ENCODE results near the gene MAP1S. TPM values are rescaled to one million over a fixed set of nuclear protein-coding genes. Genes with fewer than 3 reads are reported as not detected.
A peak's percentile ranks its signal among the peaks of the same experiment; 100 is the strongest.

Gene MAP1S
- total and polyA plus RNA-seq, 2 of the 13 experiments (the other 11 are each of a cell fraction or from before 2014, with no cell fraction given) = 3.8 to 7.3 TPM

DNA sequence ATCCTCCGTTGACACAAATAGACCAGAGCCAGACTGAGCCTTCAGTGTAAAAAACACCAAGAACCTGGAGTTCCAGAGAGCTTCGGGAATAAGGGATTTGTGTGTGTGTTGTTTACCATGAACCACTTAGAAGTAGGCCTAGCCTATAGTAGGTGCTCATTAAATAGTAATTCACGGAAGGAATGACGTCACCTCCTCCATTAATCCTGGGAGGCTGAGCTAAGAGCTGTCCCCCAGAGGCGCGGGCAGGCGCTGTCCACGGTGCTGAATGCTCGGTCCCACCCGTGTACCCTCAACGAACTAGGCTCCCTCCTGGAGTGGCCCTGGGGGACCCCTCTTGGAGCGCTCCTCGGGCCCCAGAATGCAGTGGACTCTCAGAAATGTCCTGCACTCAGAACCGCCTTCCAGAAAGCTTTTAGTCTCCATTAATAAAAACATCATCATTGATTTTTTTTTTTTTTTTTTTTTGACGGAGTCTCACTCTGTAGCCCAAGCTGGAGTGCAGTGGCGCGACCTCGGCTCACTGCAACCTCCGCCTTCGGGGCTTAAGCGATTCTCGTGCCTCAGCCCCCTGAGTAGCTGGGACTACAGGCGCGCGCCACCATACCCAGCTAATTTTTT, 37.7 kb upstream of the MAP1S start (continued):
- TF ChIP-seq, protein P1, sequence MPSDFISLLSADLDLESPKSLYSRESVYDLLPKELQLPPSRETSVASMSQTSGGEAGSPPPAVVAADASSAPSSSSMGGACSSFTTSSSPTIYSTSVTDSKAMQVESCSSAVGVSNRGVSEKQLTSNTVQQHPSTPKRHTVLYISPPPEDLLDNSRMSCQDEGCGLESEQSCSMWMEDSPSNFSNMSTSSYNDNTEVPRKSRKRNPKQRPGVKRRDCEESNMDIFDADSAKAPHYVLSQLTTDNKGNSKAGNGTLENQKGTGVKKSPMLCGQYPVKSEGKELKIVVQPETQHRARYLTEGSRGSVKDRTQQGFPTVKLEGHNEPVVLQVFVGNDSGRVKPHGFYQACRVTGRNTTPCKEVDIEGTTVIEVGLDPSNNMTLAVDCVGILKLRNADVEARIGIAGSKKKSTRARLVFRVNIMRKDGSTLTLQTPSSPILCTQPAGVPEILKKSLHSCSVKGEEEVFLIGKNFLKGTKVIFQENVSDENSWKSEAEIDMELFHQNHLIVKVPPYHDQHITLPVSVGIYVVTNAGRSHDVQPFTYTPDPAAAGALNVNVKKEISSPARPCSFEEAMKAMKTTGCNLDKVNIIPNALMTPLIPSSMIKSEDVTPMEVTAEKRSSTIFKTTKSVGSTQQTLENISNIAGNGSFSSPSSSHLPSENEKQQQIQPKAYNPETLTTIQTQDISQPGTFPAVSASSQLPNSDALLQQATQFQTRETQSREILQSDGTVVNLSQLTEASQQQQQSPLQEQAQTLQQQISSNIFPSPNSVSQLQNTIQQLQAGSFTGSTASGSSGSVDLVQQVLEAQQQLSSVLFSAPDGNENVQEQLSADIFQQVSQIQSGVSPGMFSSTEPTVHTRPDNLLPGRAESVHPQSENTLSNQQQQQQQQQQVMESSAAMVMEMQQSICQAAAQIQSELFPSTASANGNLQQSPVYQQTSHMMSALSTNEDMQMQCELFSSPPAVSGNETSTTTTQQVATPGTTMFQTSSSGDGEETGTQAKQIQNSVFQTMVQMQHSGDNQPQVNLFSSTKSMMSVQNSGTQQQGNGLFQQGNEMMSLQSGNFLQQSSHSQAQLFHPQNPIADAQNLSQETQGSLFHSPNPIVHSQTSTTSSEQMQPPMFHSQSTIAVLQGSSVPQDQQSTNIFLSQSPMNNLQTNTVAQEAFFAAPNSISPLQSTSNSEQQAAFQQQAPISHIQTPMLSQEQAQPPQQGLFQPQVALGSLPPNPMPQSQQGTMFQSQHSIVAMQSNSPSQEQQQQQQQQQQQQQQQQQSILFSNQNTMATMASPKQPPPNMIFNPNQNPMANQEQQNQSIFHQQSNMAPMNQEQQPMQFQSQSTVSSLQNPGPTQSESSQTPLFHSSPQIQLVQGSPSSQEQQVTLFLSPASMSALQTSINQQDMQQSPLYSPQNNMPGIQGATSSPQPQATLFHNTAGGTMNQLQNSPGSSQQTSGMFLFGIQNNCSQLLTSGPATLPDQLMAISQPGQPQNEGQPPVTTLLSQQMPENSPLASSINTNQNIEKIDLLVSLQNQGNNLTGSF (CRISPR knock-in tag; IDR thresholded peaks at IDR 0.05) = no peak
- TF ChIP-seq ZNF557 (CRISPR knock-in tag; IDR thresholded peaks at IDR 0.05) (0 out of 2 replicates have a peak, but pooled peaks have one; percentile 23), SP2 (CRISPR knock-in tag; IDR thresholded peaks at IDR 0.05) (no peak), ZNF343 (CRISPR knock-in tag; IDR thresholded peaks at IDR 0.05) (no peak), ZNF816 (CRISPR knock-in tag; IDR thresholded peaks at IDR 0.05; ENCODE audit: borderline replicate concordance) (0 out of 2 replicates have a peak, but pooled peaks have one; percentile 38), ZNF563 (CRISPR knock-in tag; IDR thresholded peaks at IDR 0.05) (peak; percentile 52; the same call in 1 of the 2 replicates), ZNF331 (CRISPR knock-in tag; IDR thresholded peaks at IDR 0.05) (0 out of 2 replicates have a peak, but pooled peaks have one; percentile 20), DNMT3B (CRISPR knock-in tag; conservative IDR thresholded peaks at IDR 0.05) (0 out of 2 replicates have a peak, but pooled peaks have one; percentile 39), NCOA2 (CRISPR knock-in tag; IDR thresholded peaks at IDR 0.05) (peak; percentile 16; the same call in 1 of the 2 replicates), TGIF2 (CRISPR knock-in tag; IDR thresholded peaks at IDR 0.05) (0 out of 2 replicates have a peak, but pooled peaks have one; percentile 30)
- TF ChIP-seq, protein P2, sequence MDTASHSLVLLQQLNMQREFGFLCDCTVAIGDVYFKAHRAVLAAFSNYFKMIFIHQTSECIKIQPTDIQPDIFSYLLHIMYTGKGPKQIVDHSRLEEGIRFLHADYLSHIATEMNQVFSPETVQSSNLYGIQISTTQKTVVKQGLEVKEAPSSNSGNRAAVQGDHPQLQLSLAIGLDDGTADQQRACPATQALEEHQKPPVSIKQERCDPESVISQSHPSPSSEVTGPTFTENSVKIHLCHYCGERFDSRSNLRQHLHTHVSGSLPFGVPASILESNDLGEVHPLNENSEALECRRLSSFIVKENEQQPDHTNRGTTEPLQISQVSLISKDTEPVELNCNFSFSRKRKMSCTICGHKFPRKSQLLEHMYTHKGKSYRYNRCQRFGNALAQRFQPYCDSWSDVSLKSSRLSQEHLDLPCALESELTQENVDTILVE (CRISPR knock-in tag; IDR thresholded peaks at IDR 0.05) = peak; percentile 71
- TF ChIP-seq, protein P3, sequence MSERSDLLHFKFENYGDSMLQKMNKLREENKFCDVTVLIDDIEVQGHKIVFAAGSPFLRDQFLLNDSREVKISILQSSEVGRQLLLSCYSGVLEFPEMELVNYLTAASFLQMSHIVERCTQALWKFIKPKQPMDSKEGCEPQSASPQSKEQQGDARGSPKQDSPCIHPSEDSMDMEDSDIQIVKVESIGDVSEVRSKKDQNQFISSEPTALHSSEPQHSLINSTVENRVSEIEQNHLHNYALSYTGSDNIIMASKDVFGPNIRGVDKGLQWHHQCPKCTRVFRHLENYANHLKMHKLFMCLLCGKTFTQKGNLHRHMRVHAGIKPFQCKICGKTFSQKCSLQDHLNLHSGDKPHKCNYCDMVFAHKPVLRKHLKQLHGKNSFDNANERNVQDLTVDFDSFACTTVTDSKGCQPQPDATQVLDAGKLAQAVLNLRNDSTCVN (CRISPR knock-in tag; IDR thresholded peaks at IDR 0.05; ENCODE audit: borderline replicate concordance) = 0 out of 2 replicates have a peak, but pooled peaks have one; percentile 61
